ENCODE data around the gene IRS2.

DNA sequence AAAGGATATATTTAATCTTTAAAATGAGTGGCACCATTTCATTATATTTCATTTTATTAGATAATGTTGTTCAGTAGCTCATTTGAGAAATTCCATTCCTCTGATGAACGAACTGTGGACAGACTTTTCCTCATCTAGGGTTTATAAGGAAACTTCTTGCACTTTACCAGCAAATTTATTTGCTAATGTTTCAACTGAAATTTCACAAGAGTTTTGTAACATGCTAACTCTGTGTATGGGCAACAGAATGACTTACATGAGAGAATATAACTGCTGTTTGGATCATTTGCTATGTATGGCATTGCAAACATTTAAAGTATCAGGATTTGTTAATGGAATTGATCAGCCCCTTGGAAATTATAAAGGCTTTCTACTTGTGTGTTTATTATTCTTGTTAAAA is 3.7 kb upstream of the IRS2 start:
- TF ChIP-seq, protein P1, sequence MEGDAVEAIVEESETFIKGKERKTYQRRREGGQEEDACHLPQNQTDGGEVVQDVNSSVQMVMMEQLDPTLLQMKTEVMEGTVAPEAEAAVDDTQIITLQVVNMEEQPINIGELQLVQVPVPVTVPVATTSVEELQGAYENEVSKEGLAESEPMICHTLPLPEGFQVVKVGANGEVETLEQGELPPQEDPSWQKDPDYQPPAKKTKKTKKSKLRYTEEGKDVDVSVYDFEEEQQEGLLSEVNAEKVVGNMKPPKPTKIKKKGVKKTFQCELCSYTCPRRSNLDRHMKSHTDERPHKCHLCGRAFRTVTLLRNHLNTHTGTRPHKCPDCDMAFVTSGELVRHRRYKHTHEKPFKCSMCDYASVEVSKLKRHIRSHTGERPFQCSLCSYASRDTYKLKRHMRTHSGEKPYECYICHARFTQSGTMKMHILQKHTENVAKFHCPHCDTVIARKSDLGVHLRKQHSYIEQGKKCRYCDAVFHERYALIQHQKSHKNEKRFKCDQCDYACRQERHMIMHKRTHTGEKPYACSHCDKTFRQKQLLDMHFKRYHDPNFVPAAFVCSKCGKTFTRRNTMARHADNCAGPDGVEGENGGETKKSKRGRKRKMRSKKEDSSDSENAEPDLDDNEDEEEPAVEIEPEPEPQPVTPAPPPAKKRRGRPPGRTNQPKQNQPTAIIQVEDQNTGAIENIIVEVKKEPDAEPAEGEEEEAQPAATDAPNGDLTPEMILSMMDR (IDR thresholded peaks at IDR 0.05; ENCODE audit: low read depth, low read length, missing input control), result no peak
- TF ChIP-seq SP1 (IDR thresholded peaks at IDR 0.05) (peak; percentile 43), TAF1 (conservative IDR thresholded peaks at IDR 0.05) (no peak), JUND (IDR thresholded peaks at IDR 0.05) (peak in 1 of 2 donors; percentile 9), YY1 (IDR thresholded peaks at IDR 0.05) (peak; percentile 16), GABPA (IDR thresholded peaks at IDR 0.05 in 1 of 2, conservative IDR thresholded peaks at IDR 0.05 in 1 of 2) (no peak), RAD21 (IDR thresholded peaks at IDR 0.05) (peak in 1 of 2 donors; percentile 49), NR2F2 (IDR thresholded peaks at IDR 0.05) (no peak), FOXA2 (IDR thresholded peaks at IDR 0.05) (no peak), EGR1 (IDR thresholded peaks at IDR 0.05; ENCODE audit: low read depth in 2 of 2) (no peak)
- TF ChIP-seq, protein P2, sequence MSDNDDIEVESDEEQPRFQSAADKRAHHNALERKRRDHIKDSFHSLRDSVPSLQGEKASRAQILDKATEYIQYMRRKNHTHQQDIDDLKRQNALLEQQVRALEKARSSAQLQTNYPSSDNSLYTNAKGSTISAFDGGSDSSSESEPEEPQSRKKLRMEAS (IDR thresholded peaks at IDR 0.05), result no peak
- TF ChIP-seq, protein P3, sequence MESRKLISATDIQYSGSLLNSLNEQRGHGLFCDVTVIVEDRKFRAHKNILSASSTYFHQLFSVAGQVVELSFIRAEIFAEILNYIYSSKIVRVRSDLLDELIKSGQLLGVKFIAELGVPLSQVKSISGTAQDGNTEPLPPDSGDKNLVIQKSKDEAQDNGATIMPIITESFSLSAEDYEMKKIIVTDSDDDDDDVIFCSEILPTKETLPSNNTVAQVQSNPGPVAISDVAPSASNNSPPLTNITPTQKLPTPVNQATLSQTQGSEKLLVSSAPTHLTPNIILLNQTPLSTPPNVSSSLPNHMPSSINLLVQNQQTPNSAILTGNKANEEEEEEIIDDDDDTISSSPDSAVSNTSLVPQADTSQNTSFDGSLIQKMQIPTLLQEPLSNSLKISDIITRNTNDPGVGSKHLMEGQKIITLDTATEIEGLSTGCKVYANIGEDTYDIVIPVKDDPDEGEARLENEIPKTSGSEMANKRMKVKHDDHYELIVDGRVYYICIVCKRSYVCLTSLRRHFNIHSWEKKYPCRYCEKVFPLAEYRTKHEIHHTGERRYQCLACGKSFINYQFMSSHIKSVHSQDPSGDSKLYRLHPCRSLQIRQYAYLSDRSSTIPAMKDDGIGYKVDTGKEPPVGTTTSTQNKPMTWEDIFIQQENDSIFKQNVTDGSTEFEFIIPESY (IDR thresholded peaks at IDR 0.05), result no peak
- TF ChIP-seq, protein P4, sequence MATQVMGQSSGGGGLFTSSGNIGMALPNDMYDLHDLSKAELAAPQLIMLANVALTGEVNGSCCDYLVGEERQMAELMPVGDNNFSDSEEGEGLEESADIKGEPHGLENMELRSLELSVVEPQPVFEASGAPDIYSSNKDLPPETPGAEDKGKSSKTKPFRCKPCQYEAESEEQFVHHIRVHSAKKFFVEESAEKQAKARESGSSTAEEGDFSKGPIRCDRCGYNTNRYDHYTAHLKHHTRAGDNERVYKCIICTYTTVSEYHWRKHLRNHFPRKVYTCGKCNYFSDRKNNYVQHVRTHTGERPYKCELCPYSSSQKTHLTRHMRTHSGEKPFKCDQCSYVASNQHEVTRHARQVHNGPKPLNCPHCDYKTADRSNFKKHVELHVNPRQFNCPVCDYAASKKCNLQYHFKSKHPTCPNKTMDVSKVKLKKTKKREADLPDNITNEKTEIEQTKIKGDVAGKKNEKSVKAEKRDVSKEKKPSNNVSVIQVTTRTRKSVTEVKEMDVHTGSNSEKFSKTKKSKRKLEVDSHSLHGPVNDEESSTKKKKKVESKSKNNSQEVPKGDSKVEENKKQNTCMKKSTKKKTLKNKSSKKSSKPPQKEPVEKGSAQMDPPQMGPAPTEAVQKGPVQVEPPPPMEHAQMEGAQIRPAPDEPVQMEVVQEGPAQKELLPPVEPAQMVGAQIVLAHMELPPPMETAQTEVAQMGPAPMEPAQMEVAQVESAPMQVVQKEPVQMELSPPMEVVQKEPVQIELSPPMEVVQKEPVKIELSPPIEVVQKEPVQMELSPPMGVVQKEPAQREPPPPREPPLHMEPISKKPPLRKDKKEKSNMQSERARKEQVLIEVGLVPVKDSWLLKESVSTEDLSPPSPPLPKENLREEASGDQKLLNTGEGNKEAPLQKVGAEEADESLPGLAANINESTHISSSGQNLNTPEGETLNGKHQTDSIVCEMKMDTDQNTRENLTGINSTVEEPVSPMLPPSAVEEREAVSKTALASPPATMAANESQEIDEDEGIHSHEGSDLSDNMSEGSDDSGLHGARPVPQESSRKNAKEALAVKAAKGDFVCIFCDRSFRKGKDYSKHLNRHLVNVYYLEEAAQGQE (IDR thresholded peaks at IDR 0.05), result no peak
- TF ChIP-seq, protein P5, sequence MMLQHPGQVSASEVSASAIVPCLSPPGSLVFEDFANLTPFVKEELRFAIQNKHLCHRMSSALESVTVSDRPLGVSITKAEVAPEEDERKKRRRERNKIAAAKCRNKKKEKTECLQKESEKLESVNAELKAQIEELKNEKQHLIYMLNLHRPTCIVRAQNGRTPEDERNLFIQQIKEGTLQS (IDR thresholded peaks at IDR 0.05), result no peak
